Measurements from ENCODE around the gene KPNB1.

The KPNB1 gene

GRCh38 chr17:47696717-47697642 is 47.3 kb downstream of the KPNB1 start:
- DNase-seq (ENCODE audit: low read depth), result no peak

GRCh38 chr17:47697906-47698711 is 48.4 kb downstream of the KPNB1 start:
- DNase-seq (ENCODE audit: low read depth), result no peak

GRCh38 chr17:47698749-47699535 is 49.2 kb downstream of the KPNB1 start:
- peak; percentile 36 for DNase-seq (ENCODE audit: low read depth)

GRCh38 chr17:47699536-47699840 is 49.8 kb downstream of the KPNB1 start:
- DNase-seq (ENCODE audit: low read depth), result no peak

- DNase-seq (ENCODE audit: low read depth), result no peak
These were observed 51.0 kb downstream of the KPNB1 start for GRCh38 chr17:47700471-47701449.

- DNase-seq (ENCODE audit: low read depth), result no peak
These were observed 51.9 kb downstream of the KPNB1 start for GRCh38 chr17:47701608-47702007.

GRCh38 chr17:47702391-47702995 is 52.8 kb downstream of the KPNB1 start:
- DNase-seq (ENCODE audit: low read depth), result no peak

- DNase-seq (ENCODE audit: low read depth), result no peak
These were observed 53.5 kb downstream of the KPNB1 start for GRCh38 chr17:47703191-47703591.

GRCh38 chr17:47703671-47704070 is 54.0 kb downstream of the KPNB1 start:
- DNase-seq (ENCODE audit: low read depth), result no peak

GRCh38 chr17:47704116-47704515 is 54.4 kb downstream of the KPNB1 start:
- no peak for DNase-seq (ENCODE audit: low read depth)

GRCh38 chr17:47704736-47705135 is 55.0 kb downstream of the KPNB1 start:
- DNase-seq (ENCODE audit: low read depth), result no peak

GRCh38 chr17:47705536-47706530 is 56.1 kb downstream of the KPNB1 start:
- no peak for DNase-seq (ENCODE audit: low read depth)

- DNase-seq (ENCODE audit: low read depth), result no peak
These were observed 57.5 kb downstream of the KPNB1 start for GRCh38 chr17:47707056-47707804.

GRCh38 chr17:47707884-47708283 is 58.2 kb downstream of the KPNB1 start:
- no peak for DNase-seq (ENCODE audit: low read depth)

- no peak for DNase-seq (ENCODE audit: low read depth)
These were observed 58.7 kb downstream of the KPNB1 start for GRCh38 chr17:47708312-47708863.

- DNase-seq (ENCODE audit: low read depth), result peak; percentile 47
These were observed 59.3 kb downstream of the KPNB1 start for GRCh38 chr17:47708864-47709541.

- DNase-seq (ENCODE audit: low read depth), result no peak
These were observed 59.9 kb downstream of the KPNB1 start for GRCh38 chr17:47709594-47709993.

Data from amniotic epithelial cell (primary cell).